Measurements from ENCODE around the gene IL17C. TPM values are rescaled to one million over a fixed set of nuclear protein-coding genes. Genes with fewer than 3 reads are reported as not detected.

Gene IL17C
- total and polyA plus RNA-seq, 9 of the 15 experiments (the other 6 are each of a cell fraction or from before 2014, with no cell fraction given), result not detected

GRCh38 chr16:88686439-88687253 is 48.3 kb downstream of the IL17C start, which contains the start of gene SNAI3 (continued):
- TF ChIP-seq, protein P1, sequence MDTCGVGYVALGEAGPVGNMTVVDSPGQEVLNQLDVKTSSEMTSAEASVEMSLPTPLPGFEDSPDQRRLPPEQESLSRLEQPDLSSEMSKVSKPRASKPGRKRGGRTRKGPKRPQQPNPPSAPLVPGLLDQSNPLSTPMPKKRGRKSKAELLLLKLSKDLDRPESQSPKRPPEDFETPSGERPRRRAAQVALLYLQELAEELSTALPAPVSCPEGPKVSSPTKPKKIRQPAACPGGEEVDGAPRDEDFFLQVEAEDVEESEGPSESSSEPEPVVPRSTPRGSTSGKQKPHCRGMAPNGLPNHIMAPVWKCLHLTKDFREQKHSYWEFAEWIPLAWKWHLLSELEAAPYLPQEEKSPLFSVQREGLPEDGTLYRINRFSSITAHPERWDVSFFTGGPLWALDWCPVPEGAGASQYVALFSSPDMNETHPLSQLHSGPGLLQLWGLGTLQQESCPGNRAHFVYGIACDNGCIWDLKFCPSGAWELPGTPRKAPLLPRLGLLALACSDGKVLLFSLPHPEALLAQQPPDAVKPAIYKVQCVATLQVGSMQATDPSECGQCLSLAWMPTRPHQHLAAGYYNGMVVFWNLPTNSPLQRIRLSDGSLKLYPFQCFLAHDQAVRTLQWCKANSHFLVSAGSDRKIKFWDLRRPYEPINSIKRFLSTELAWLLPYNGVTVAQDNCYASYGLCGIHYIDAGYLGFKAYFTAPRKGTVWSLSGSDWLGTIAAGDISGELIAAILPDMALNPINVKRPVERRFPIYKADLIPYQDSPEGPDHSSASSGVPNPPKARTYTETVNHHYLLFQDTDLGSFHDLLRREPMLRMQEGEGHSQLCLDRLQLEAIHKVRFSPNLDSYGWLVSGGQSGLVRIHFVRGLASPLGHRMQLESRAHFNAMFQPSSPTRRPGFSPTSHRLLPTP (IDR thresholded peaks at IDR 0.05; ENCODE audit: borderline replicate concordance, extremely low read depth, insufficient read length), result no peak
- TF ChIP-seq TRIM24 (IDR thresholded peaks at IDR 0.05) (0 out of 4 replicates have a peak, but pooled peaks of 1 of the 2 experiments have one; percentile 21), MEIS2 (IDR thresholded peaks at IDR 0.05; ENCODE audit: partially characterized antibody) (peak; percentile 23), NRF1 (conservative IDR thresholded peaks at IDR 0.05 in 1 of 2, IDR thresholded peaks at IDR 0.05 in 1 of 2) (peak; percentile 84 to 85), MTA1 (IDR thresholded peaks at IDR 0.05; ENCODE audit: borderline replicate concordance) (0 out of 2 replicates have a peak, but pooled peaks have one; percentile 48), TBL1XR1 (IDR thresholded peaks at IDR 0.05; ENCODE audit: low read length in 2 of 2) (no peak), SIN3A (IDR thresholded peaks at IDR 0.05; ENCODE audit: borderline replicate concordance in 2 of 2, control insufficient read depth in 1 of 2, low read depth in 2 of 2, low read length in 2 of 2) (peak; percentile 12 to 42; a peak in 1 of 4 replicates), POLR2AphosphoS5 (IDR thresholded peaks at IDR 0.05; ENCODE audit: control insufficient read depth, insufficient read depth, low read depth, low read length) (peak; percentile 62), HMGN3 (IDR thresholded peaks at IDR 0.05; ENCODE audit: borderline replicate concordance, extremely low read depth, insufficient read length, low read depth, low read length) (peak; percentile 82), SPI1 (IDR thresholded peaks at IDR 0.05; ENCODE audit: borderline replicate concordance, low read depth, low read length) (0 out of 2 replicates have a peak, but pooled peaks have one; percentile 11), ZNF431 (CRISPR knock-in tag; IDR thresholded peaks at IDR 0.05) (0 out of 2 replicates have a peak, but pooled peaks have one; percentile 66), NBN (IDR thresholded peaks at IDR 0.05; ENCODE audit: low read depth) (no peak), SMARCA5 (IDR thresholded peaks at IDR 0.05) (no peak), TAF1 (IDR thresholded peaks at IDR 0.05; ENCODE audit: control insufficient read depth, extremely low read depth, insufficient read depth, low read length, severe bottlenecking) (peak; percentile 19), NFE2L1 (tag; IDR thresholded peaks at IDR 0.05; ENCODE audit: borderline replicate concordance, low read depth) (no peak), FOXK2 (conservative IDR thresholded peaks at IDR 0.05 in 1 of 2, IDR thresholded peaks at IDR 0.05 in 1 of 2; ENCODE audit: low read depth in 2 of 2) (0 out of 4 replicates have a peak, but pooled peaks of 1 of the 2 experiments have one; percentile 26), ZNF668 (CRISPR knock-in tag; IDR thresholded peaks at IDR 0.05) (0 out of 2 replicates have a peak, but pooled peaks have one; percentile 60), ZC3H4 (CRISPR knock-in tag; IDR thresholded peaks at IDR 0.05; ENCODE audit: borderline replicate concordance) (no peak), TARDBP (IDR thresholded peaks at IDR 0.05) (peak; percentile 38; the same call in 1 of the 2 replicates), GATAD2A (IDR thresholded peaks at IDR 0.05) (peak; percentile 31; the same call in 1 of the 2 replicates), CHD1 (IDR thresholded peaks at IDR 0.05; ENCODE audit: low read length) (peak; percentile 57), KLF13 (tag; IDR thresholded peaks at IDR 0.05; ENCODE audit: borderline replicate concordance, low read depth) (peak; percentile 30; the same call in 1 of the 2 replicates)
- TF ChIP-seq, protein P2, sequence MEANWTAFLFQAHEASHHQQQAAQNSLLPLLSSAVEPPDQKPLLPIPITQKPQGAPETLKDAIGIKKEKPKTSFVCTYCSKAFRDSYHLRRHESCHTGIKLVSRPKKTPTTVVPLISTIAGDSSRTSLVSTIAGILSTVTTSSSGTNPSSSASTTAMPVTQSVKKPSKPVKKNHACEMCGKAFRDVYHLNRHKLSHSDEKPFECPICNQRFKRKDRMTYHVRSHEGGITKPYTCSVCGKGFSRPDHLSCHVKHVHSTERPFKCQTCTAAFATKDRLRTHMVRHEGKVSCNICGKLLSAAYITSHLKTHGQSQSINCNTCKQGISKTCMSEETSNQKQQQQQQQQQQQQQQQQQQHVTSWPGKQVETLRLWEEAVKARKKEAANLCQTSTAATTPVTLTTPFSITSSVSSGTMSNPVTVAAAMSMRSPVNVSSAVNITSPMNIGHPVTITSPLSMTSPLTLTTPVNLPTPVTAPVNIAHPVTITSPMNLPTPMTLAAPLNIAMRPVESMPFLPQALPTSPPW (CRISPR knock-in tag; IDR thresholded peaks at IDR 0.05), result peak; percentile 59

Measured in K562 (cell line).